A549 (cell line): Measurements from ENCODE around the gene L3HYPDH. TPM values are rescaled to one million over a fixed set of nuclear protein-coding genes. Genes with fewer than 3 reads are reported as not detected.

ENCODE experiments used
- ATAC-seq, 2 experiments: fragments of 200-7000 bp in 1 of 2; fragments of >200 bp in 1 of 2; cut with Nextera tagmentation in 1 of 2; cut with Tn5 transposase in 1 of 2; 3 replicates each; pipeline versions ENCODE4 v1.8.0 to v1.9.1; 2018 to 2020; ENCODE audit warnings: mild to moderate bottlenecking in 1 of 2, moderate library complexity in 1 of 2
- CTCF ChIA-PET: fragments of 300-600 bp; sonication (Branson Sonifier 250); formaldehyde crosslinking; extraction: SDS; loops from one replicate; lab custom pipeline; 2021; ENCODE audit warnings: antibody characterized with exemption, inconsistent platforms; lab: Yijun Ruan, JAX
- POLR2A ChIA-PET: fragments of 350-600 bp; formaldehyde crosslinking; extraction: SDS; loops from one replicate; lab custom pipeline; 2021; ENCODE audit warnings: antibody characterized with exemption, inconsistent platforms; lab: Yijun Ruan, JAX
- DNase-seq, 2 experiments: peaks; one replicate each; pipeline versions ENCODE4 v3.0.0 to v3.0.0-alpha.2; 2011 to 2016; ENCODE audit warnings: low read depth in 1 of 2, low spot score in 1 of 2
- FAIRE-seq: peaks from 2 replicates; lab custom pipeline; 2011; peaks lifted over from hg19 to GRCh38; lab: Jason Lieb, UNC
- H3K27ac ChIP-seq, 2 experiments: fragments of >200 bp; sonication (Bioruptor Twin); formaldehyde crosslinking; 3 replicates each; pipeline ENCODE4 v1.5.1; 2016 to 2017
- H3K4me1 ChIP-seq: fragments of >200 bp; sonication (Bioruptor Twin); formaldehyde crosslinking; 3 replicates; pipeline ENCODE4 v1.6.1; 2016
- H3K4me2 ChIP-seq: fragments of >200 bp; sonication (Bioruptor Twin); formaldehyde crosslinking; 3 replicates; pipeline ENCODE4 v1.6.1; 2016
- H3K4me3 ChIP-seq: fragments of >200 bp; sonication (Bioruptor Twin); formaldehyde crosslinking; 3 replicates; pipeline ENCODE4 v1.5.1; 2016
- H3K9me3 ChIP-seq: fragments of >200 bp; sonication (Bioruptor Twin); formaldehyde crosslinking; 3 replicates; pipeline ENCODE4 v1.6.1; 2016
- ATOH8 ChIP-seq: fragments of 250-450 bp; sonication (Bioruptor Pico); IDR thresholded peaks from 2 replicates; pipeline ENCODE4 v1.5.0; 2020; ENCODE audit warnings: low read depth, mild to moderate bottlenecking, moderate library complexity
- CBX8 ChIP-seq: fragments of 200-600 bp; sonication (generic); IDR thresholded peaks from 2 replicates; pipeline ENCODE4 v1.6.1; 2016
- CEBPB ChIP-seq, 2 experiments: fragments of >200 bp in 1 of 2; sonication (Bioruptor Twin) in 1 of 2; formaldehyde crosslinking in 1 of 2; IDR thresholded peaks; 2 replicates each; pipeline ENCODE4 v1.6.1; 2012 to 2016
- CHD4 ChIP-seq: fragments of 200-600 bp; sonication (generic); IDR thresholded peaks from 2 replicates; pipeline ENCODE4 v1.6.1; 2016; ENCODE audit warnings: antibody characterized with exemption, mild to moderate bottlenecking, borderline replicate concordance
- EHF ChIP-seq: fragments of 250-450 bp; sonication (Bioruptor Pico); IDR thresholded peaks from 2 replicates; pipeline ENCODE4 v1.5.0; 2020; ENCODE audit warnings: mild to moderate bottlenecking
- FOXS1 ChIP-seq: fragments of 250-450 bp; sonication (Bioruptor Pico); IDR thresholded peaks from 2 replicates; pipeline ENCODE4 v1.5.0; 2020; ENCODE audit warnings: mild to moderate bottlenecking, moderate library complexity
- HES2 ChIP-seq: fragments of >200 bp; sonication (Bioruptor Twin); formaldehyde crosslinking; IDR thresholded peaks from 2 replicates; pipeline ENCODE4 v1.6.1; 2016
- HOXA7 ChIP-seq: fragments of 250-450 bp; sonication (Bioruptor Pico); IDR thresholded peaks from 2 replicates; pipeline ENCODE4 v1.5.0; 2020; ENCODE audit warnings: mild to moderate bottlenecking, moderate library complexity
- JUN ChIP-seq, 2 experiments: fragments of >200 bp; sonication (Bioruptor Twin); formaldehyde crosslinking; IDR thresholded peaks; 2 replicates in 1 of 2; 3 replicates in 1 of 2; pipeline ENCODE4 v1.6.1; 2016 to 2017
- JUNB ChIP-seq: fragments of >200 bp; sonication (Bioruptor Twin); formaldehyde crosslinking; IDR thresholded peaks from 2 replicates; pipeline ENCODE4 v1.6.1; 2016
- KDM1A ChIP-seq: fragments of 200-600 bp; sonication (generic); IDR thresholded peaks from 2 replicates; pipeline ENCODE4 v1.6.1; 2016; ENCODE audit warnings: low read depth, mild to moderate bottlenecking
- KDM5A ChIP-seq: fragments of 200-600 bp; sonication (generic); IDR thresholded peaks from 2 replicates; pipeline ENCODE4 v1.6.1; 2016; ENCODE audit warnings: antibody characterized with exemption, mild to moderate bottlenecking
- MAZ ChIP-seq: fragments of 150-350 bp; IDR thresholded peaks from 2 replicates; pipeline ENCODE4 v1.6.1; 2014; ENCODE audit warnings: antibody characterized with exemption, low read depth, low read length, borderline replicate concordance
- MYC ChIP-seq: IDR thresholded peaks from 2 replicates; pipeline ENCODE4 v1.6.1; 2012; ENCODE audit warnings: mild to moderate bottlenecking, inconsistent platforms, low read length, improper control_type of control experiment, borderline replicate concordance
- NFE2L2 ChIP-seq: fragments of 150-350 bp; conservative IDR thresholded peaks from 2 replicates; pipeline ENCODE4 v1.6.1; 2014; ENCODE audit warnings: low read length
- NR3C1 ChIP-seq: fragments of >200 bp; sonication (Bioruptor Twin); formaldehyde crosslinking; IDR thresholded peaks from 3 replicates; pipeline ENCODE4 v1.6.1; 2017
- PBX3 ChIP-seq: IDR thresholded peaks from 2 replicates; pipeline ENCODE4 v1.6.1; 2012
- POLR2AphosphoS2 ChIP-seq: conservative IDR thresholded peaks from 2 replicates; pipeline ENCODE4 v1.6.1; 2012; ENCODE audit warnings: low read length, improper control_type of control experiment, inconsistent platforms
- RAD21 ChIP-seq, 2 experiments: fragments of >200 bp in 1 of 2; sonication (Bioruptor Twin) in 1 of 2; formaldehyde crosslinking in 1 of 2; IDR thresholded peaks in 1 of 2; conservative IDR thresholded peaks in 1 of 2; 2 replicates in 1 of 2; 3 replicates in 1 of 2; pipeline ENCODE4 v1.6.1; 2012 to 2018; ENCODE audit warnings: inconsistent platforms in 1 of 2
- RFX5 ChIP-seq: fragments of 450-650 bp; IDR thresholded peaks from 2 replicates; pipeline ENCODE4 v1.7.1; 2014; ENCODE audit warnings: antibody characterized with exemption, mild to moderate bottlenecking, moderate library complexity
- SREBF2 ChIP-seq: fragments of 450-650 bp; IDR thresholded peaks from 2 replicates; pipeline ENCODE4 v1.6.1; 2014; ENCODE audit warnings: mild to moderate bottlenecking, moderate library complexity
- TFCP2L1 ChIP-seq: fragments of 250-450 bp; sonication (Bioruptor Pico); IDR thresholded peaks from 2 replicates; pipeline ENCODE4 v1.5.0; 2021; ENCODE audit warnings: mild to moderate bottlenecking
- ZFP36 ChIP-seq: fragments of 450-650 bp; IDR thresholded peaks from 2 replicates; pipeline ENCODE4 v1.6.1; 2014; ENCODE audit warnings: borderline replicate concordance; ENCODE audit not compliant: partially characterized antibody
- ZNF302 ChIP-seq: fragments of 250-450 bp; sonication (Bioruptor Pico); IDR thresholded peaks from 2 replicates; pipeline ENCODE4 v1.9.0; 2021; ENCODE audit warnings: inconsistent platforms, mild to moderate bottlenecking, moderate library complexity
- ZSCAN20 ChIP-seq: fragments of 250-450 bp; sonication (Bioruptor Pico); IDR thresholded peaks from 2 replicates; pipeline ENCODE4 v1.8.0; 2022; ENCODE audit warnings: mild to moderate bottlenecking, moderate library complexity
- WGBS: methylation state at CpG from one replicate; pipeline ENCODE4 v1.1.6; 2017; ENCODE audit errors: missing lambda C conversion rate; 5-methylcytosine and 5-hydroxymethylcytosine counted together
- polyA plus RNA-seq, 4 experiments: library from polyadenylated mRNA; depleted of rRNA in 3 of 4; stranded (reverse); fragments of >200 nt; fragmentation: RNase III in 1 of 4; extraction: RNeasy Plus Mini Kit Qiagen cat#74134 plus additional on column Dnase treatment in 1 of 4; gene quantifications; 2 replicates in 3 of 4; 3 replicates in 1 of 4; pipeline ENCODE4 v1.2.3, GENCODE V29; 2011 to 2017

Gene L3HYPDH
- polyA plus RNA-seq, 2 of the 4 experiments (the other 2 are of a cell fraction) = 47.5 to 100.0 TPM

GRCh38 chr14:59510966-59511365 is 26.8 kb upstream of the L3HYPDH start:
- Histone ChIP-seq H3K4me3 (no peak overlapping the region), H3K9me3 (no peaks in the 10 kb centered on the region; the same call in 2 of the 3 replicates), H3K4me1 (no peaks in the 10 kb centered on the region)
- no peak for ATAC-seq
- POLR2A ChIA-PET = no interaction called here
- FAIRE-seq = no peak
- whole genome bisulfite sequencing = 32% methylated on average over 3 of the region's 3 CpGs
- TF ChIP-seq NR3C1 (no peak), FOXS1 (no peak), TFCP2L1 (CRISPR knock-in tag) (no peak), RAD21 (conservative IDR thresholded peaks at IDR 0.05 in 1 of 2, IDR thresholded peaks at IDR 0.05 in 1 of 2) (no peak)
- TF ChIP-seq, all 56 proteins: peak for 0
- DNase-seq = no peak
- H3K4me2 ChIP-seq = no peak overlapping the region
- CTCF ChIA-PET = interaction anchor here (1.2 to 6.5 kb wide), 2 partner anchors 27 to 67 kb away, joined by 4 to 52 read pairs; partner anchors contain the start of genes CCDC175, JKAMP and L3HYPDH
- H3K27ac ChIP-seq = no peak overlapping the region

GRCh38 chr14:59510001-59510400 is 25.8 kb upstream of the L3HYPDH start:
- Histone ChIP-seq H3K4me2 (no peak overlapping the region), H3K9me3 (no peaks in the 10 kb centered on the region; the same call in 2 of the 3 replicates), H3K4me3 (no peak overlapping the region), H3K27ac (no peak overlapping the region), H3K4me1 (no peaks in the 10 kb centered on the region)
- no peak for TF ChIP-seq HES2
- no peak for TF ChIP-seq HOXA7 (CRISPR knock-in tag)
- TF ChIP-seq NFE2L2 = no peak
- TF ChIP-seq EHF (CRISPR knock-in tag) = no peak
- no peak for DNase-seq
- no peak for ATAC-seq
- CTCF ChIA-PET = interaction anchor here (1.3 to 6.5 kb wide), 2 partner anchors 68 to 388 kb away, joined by 3 to 52 read pairs; partner anchors contain the start of gene CCDC175
- POLR2A ChIA-PET = no interaction called here
- FAIRE-seq = no peak
- 42% methylated on average over 2 of the region's 2 CpGs for WGBS

GRCh38 chr14:59509101-59509500 is 24.9 kb upstream of the L3HYPDH start:
- Histone ChIP-seq H3K4me2 (no peak overlapping the region), H3K9me3 (no peaks in the 10 kb centered on the region; the same call in 2 of the 3 replicates), H3K4me1 (no peaks in the 10 kb centered on the region), H3K4me3 (no peak overlapping the region), H3K27ac (no peak overlapping the region)
- FAIRE-seq (no peak), DNase-seq (no peak), ATAC-seq (no peak)
- TF ChIP-seq TFCP2L1 (CRISPR knock-in tag) (no peak), JUNB (no peak), POLR2AphosphoS2 (no peak), SREBF2 (no peak), KDM1A (no peak), JUN (IDR thresholded peaks at IDR 0.05) (no peak), CBX8 (no peak), MAZ (no peak), RFX5 (no peak), ZSCAN20 (CRISPR knock-in tag) (no peak), CHD4 (no peak), ZNF302 (CRISPR knock-in tag) (no peak), MYC (no peak), ZFP36 (no peak), ATOH8 (CRISPR knock-in tag) (no peak), CEBPB (IDR thresholded peaks at IDR 0.05) (no peak), PBX3 (no peak), KDM5A (no peak)
- WGBS = 39% methylated on average over 3 of the region's 3 CpGs
- POLR2A ChIA-PET = interaction anchor here (0.9 kb wide), 1 partner anchor 25 kb away, joined by 4 read pairs; the partner anchor contains the start of genes JKAMP and L3HYPDH
- CTCF ChIA-PET = interaction anchor here (1.1 to 6.5 kb wide), 4 partner anchors 12 to 388 kb away, joined by 3 to 52 read pairs (median 8); partner anchors contain the start of genes CCDC175, JKAMP and L3HYPDH
